ENCODE results near the gene REC114.

- TF ChIP-seq CREB1 (CRISPR knock-in tag; IDR thresholded peaks at IDR 0.05; ENCODE audit: low read depth) (no peak), CTCF (conservative IDR thresholded peaks at IDR 0.05; ENCODE audit: low read depth in 2 of 2) (no peak), EZH2 (IDR thresholded peaks at IDR 0.05; ENCODE audit: low read depth, unreplicated experiment) (no peak), POLR2AphosphoS5 (IDR thresholded peaks at IDR 0.05; ENCODE audit: low read depth) (no peak), JUNB (IDR thresholded peaks at IDR 0.05; ENCODE audit: unreplicated experiment) (no peak), EZH2phosphoT487 (IDR thresholded peaks at IDR 0.05; ENCODE audit: unreplicated experiment) (no peak), ETS1 (IDR thresholded peaks at IDR 0.05) (no peak), ZNF114 (CRISPR knock-in tag; IDR thresholded peaks at IDR 0.05) (no peak)
- TF ChIP-seq, protein P1, sequence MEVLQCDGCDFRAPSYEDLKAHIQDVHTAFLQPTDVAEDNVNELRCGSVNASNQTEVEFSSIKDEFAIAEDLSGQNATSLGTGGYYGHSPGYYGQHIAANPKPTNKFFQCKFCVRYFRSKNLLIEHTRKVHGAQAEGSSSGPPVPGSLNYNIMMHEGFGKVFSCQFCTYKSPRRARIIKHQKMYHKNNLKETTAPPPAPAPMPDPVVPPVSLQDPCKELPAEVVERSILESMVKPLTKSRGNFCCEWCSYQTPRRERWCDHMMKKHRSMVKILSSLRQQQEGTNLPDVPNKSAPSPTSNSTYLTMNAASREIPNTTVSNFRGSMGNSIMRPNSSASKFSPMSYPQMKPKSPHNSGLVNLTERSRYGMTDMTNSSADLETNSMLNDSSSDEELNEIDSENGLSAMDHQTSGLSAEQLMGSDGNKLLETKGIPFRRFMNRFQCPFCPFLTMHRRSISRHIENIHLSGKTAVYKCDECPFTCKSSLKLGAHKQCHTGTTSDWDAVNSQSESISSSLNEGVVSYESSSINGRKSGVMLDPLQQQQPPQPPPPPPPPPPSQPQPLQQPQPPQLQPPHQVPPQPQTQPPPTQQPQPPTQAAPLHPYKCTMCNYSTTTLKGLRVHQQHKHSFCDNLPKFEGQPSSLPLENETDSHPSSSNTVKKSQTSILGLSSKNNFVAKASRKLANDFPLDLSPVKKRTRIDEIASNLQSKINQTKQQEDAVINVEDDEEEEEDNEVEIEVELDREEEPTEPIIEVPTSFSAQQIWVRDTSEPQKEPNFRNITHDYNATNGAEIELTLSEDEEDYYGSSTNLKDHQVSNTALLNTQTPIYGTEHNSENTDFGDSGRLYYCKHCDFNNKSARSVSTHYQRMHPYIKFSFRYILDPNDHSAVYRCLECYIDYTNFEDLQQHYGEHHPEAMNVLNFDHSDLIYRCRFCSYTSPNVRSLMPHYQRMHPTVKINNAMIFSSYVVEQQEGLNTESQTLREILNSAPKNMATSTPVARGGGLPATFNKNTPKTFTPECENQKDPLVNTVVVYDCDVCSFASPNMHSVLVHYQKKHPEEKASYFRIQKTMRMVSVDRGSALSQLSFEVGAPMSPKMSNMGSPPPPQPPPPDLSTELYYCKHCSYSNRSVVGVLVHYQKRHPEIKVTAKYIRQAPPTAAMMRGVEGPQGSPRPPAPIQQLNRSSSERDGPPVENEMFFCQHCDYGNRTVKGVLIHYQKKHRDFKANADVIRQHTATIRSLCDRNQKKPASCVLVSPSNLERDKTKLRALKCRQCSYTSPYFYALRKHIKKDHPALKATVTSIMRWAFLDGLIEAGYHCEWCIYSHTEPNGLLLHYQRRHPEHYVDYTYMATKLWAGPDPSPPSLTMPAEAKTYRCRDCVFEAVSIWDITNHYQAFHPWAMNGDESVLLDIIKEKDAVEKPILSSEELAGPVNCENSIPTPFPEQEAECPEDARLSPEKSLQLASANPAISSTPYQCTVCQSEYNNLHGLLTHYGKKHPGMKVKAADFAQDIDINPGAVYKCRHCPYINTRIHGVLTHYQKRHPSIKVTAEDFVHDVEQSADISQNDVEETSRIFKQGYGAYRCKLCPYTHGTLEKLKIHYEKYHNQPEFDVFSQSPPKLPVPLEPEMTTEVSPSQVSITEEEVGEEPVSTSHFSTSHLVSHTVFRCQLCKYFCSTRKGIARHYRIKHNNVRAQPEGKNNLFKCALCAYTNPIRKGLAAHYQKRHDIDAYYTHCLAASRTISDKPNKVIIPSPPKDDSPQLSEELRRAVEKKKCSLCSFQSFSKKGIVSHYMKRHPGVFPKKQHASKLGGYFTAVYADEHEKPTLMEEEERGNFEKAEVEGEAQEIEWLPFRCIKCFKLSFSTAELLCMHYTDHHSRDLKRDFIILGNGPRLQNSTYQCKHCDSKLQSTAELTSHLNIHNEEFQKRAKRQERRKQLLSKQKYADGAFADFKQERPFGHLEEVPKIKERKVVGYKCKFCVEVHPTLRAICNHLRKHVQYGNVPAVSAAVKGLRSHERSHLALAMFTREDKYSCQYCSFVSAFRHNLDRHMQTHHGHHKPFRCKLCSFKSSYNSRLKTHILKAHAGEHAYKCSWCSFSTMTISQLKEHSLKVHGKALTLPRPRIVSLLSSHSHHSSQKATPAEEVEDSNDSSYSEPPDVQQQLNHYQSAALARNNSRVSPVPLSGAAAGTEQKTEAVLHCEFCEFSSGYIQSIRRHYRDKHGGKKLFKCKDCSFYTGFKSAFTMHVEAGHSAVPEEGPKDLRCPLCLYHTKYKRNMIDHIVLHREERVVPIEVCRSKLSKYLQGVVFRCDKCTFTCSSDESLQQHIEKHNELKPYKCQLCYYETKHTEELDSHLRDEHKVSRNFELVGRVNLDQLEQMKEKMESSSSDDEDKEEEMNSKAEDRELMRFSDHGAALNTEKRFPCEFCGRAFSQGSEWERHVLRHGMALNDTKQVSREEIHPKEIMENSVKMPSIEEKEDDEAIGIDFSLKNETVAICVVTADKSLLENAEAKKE (CRISPR knock-in tag; IDR thresholded peaks at IDR 0.05) = no peak
- TF ChIP-seq, protein P2, sequence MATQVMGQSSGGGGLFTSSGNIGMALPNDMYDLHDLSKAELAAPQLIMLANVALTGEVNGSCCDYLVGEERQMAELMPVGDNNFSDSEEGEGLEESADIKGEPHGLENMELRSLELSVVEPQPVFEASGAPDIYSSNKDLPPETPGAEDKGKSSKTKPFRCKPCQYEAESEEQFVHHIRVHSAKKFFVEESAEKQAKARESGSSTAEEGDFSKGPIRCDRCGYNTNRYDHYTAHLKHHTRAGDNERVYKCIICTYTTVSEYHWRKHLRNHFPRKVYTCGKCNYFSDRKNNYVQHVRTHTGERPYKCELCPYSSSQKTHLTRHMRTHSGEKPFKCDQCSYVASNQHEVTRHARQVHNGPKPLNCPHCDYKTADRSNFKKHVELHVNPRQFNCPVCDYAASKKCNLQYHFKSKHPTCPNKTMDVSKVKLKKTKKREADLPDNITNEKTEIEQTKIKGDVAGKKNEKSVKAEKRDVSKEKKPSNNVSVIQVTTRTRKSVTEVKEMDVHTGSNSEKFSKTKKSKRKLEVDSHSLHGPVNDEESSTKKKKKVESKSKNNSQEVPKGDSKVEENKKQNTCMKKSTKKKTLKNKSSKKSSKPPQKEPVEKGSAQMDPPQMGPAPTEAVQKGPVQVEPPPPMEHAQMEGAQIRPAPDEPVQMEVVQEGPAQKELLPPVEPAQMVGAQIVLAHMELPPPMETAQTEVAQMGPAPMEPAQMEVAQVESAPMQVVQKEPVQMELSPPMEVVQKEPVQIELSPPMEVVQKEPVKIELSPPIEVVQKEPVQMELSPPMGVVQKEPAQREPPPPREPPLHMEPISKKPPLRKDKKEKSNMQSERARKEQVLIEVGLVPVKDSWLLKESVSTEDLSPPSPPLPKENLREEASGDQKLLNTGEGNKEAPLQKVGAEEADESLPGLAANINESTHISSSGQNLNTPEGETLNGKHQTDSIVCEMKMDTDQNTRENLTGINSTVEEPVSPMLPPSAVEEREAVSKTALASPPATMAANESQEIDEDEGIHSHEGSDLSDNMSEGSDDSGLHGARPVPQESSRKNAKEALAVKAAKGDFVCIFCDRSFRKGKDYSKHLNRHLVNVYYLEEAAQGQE (IDR thresholded peaks at IDR 0.05; ENCODE audit: unreplicated experiment) = no peak
Observed at GRCh38 chr15:73474785-73475184, 31.8 kb downstream of the REC114 start.
